Stimulated activated CD8-positive, alpha-beta memory T cell treated with anti-CD3 and anti-CD28 coated beads, Interleukin-4, amount 100 ng/mL, for 48 hours (primary cell): ENCODE results near the gene MMAB.
A peak's percentile ranks its signal among the peaks of the same experiment; 100 is the strongest.

Experiments used
- DNase-seq: peaks from one replicate; pipeline ENCODE4 v3.0.0-alpha.2; 2020

MMAB gene

GRCh38 chr12:109557805-109558204 lies 15.5 kb downstream of the MMAB start:
- no peak for DNase-seq

GRCh38 chr12:109557200-109557599 lies 16.1 kb downstream of the MMAB start:
- DNase-seq, result no peak

DNA sequence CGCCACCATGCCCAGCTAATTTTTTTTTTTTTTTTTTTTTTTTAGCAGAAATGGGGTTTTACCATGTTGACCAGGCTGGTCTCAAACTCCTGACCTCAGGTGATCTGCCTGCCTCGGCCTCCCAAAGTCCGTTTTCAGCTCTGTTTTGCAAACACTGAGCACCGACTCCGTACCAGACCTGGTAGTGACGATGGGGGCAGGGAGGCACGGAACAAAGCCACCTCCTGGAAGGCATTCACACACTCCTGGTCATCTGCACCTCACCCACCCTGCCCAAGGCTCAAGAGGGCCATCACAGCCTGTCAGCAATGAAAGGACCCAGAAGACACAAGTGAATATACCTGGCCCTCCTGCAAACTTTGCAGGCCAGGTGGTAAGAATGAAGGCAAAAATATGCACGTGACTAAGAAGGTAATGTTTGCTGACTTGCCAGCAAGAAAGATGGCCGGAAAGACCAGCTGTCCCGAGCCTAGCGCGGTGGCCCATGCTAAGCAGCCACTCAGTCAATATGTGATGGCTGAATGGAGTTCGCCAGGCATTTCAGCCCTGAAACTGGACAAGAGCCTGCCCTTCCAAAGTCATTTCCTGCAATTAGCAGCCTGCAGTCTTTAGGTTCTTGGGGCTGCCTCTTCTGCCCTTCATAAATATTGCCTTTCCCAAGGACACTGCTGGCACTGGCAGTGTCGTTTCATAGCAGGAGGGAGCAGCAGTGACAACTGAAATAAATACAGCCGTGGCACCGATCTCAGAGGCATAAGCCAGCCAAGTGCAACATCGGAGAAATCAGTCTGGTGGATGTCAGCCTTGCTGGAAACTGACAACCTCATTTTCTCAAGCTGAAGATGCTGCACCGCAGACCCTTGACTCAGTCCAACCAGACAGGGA lies 17.6 kb downstream of the MMAB start:
- no peak for DNase-seq

- DNase-seq, result no peak
Observed at GRCh38 chr12:109554761-109555160, 18.5 kb downstream of the MMAB start.

DNA sequence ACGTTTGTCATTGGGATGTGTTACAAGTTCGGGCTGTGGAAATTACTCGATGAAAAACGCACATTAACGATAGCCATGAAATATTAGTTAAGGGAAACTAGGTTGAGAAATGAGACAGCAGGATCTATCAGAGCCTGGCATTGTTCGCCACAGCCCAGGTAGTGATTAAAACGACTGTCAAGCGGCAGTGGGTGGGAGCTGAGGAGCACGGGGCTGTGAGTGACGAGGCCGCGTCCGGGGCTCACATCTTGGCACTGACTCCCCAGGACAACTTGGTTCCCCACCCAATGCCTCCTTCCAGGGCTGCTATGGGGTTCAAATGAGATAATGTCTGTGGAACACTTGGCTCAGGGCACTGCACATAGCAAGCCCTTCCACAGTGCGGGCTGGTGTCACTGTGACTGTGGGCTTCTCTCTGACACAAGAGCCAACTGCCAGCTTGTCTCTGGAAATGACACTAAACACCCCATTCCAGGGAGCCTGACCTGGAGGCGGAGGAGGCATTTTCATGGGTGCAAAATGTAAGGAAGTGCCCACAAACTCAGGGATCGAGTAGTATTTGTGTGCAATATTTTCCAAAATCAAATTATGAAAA lies 19.3 kb downstream of the MMAB start:
- no peak for DNase-seq

GRCh38 chr12:109553483-109553882 lies 19.8 kb downstream of the MMAB start:
- DNase-seq, result no peak

GRCh38 chr12:109552971-109553370 lies 20.3 kb downstream of the MMAB start:
- DNase-seq, result no peak

- no peak for DNase-seq
Observed at GRCh38 chr12:109551108-109551507, 22.2 kb downstream of the MMAB start.

DNA sequence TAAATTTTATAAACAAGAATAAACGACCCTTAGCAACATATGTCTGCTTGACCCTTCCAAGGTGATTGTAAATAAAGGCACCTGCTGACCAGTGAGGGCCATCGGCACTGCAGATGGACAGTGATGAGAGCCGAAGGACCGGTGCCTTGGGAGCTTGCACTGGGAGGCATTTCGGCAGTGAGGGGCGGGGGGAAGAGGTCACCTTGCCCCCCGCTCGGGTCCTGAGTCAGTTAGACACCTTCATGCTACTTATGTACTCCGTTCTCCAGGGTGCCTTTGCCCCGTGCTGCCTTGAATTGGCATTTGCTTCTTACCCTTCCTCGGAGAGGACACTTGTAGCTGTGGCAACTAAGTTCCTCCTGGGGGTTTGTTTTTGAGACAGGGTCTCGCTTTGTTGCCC lies 23.0 kb downstream of the MMAB start:
- DNase-seq, result no peak

- no peak for DNase-seq
Observed at GRCh38 chr12:109549613-109550270, 23.6 kb downstream of the MMAB start.

DNA sequence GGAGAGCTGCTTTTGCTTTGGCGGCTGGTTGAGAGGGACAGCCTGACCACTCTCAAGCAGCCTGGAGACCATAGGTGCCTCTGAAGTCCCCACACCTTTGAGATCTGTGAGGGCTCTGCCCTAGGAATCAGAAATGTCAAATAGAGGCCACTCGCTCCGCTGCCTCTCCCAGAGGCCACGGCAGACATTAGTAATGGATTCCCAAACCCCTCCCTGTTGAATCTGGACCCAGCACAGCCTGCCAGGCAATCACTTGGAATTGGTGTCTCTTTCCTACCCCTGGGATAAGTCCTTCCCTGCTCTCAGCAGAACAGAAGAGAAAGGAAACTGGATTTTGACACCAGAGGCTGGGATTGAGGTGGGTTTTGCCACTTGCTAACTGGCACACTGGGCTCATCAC lies 25.0 kb downstream of the MMAB start:
- no peak for DNase-seq

DNA sequence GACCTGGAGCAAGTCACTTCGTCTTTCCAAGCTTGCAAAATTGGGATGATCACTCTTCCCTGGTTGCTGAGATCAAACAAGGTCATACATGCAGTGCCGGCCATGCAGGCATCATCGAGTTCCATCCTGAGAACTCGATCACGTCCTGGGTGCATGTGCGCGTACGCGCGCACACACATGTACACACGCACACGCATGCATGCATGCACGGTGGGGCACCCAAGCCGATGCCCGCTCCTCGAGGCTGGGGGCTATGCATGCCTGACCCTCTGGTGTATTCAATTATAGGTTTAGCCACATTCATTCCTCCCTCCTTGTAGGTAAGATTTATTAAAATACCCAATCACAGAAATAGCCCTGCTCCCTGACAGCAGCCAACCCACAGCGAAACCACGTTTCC lies 26.0 kb downstream of the MMAB start:
- DNase-seq, result no peak

DNA sequence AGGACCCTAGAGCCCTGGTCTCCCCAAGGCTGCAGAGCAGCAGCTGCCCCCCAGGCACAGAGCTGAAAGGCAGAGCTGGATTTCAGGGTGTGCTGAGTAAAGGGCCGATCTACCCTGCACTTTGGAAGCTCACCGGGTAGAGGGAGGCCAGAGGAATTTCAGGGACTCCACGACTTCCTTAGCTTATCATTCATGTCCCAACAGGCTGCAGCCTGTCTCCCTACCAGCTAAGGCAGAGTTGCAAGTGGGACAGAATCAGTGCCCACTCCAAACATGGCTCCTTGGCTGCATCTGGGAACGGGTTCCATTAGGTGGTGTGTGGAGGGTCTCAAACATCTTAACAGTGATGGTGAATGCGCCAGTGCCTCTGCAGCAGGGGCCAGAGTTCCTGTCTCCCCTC lies 27.5 kb downstream of the MMAB start:
- DNase-seq, result no peak

DNA sequence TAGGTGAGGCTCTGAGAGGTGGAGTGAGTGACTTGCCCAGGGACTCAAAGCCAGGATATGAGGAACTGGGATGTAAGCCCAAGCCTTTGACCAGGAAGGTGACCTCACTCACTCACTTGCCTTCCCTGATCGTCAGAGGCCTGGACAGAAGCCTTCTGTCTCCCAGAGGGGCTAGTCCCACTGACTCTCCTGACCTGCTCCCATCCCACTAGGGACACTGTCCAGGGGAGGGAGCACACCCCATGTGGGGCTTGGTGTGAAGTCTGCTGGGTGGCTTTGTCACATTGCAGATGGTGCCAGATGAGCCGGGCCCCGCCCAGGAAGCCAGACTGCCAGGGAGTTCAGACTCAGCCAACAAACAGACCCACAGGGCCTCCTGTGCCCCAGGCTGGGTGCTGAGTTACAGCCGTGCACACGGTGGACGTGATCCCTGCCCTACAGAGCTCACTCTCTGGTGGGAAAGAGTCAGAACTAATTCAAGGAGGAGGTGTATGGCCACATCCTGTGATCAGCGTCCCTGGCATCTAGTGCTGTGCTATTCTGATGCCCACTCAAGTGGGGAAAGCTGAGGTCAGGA lies 28.3 kb downstream of the MMAB start:
- DNase-seq, result peak; percentile 24

DNA sequence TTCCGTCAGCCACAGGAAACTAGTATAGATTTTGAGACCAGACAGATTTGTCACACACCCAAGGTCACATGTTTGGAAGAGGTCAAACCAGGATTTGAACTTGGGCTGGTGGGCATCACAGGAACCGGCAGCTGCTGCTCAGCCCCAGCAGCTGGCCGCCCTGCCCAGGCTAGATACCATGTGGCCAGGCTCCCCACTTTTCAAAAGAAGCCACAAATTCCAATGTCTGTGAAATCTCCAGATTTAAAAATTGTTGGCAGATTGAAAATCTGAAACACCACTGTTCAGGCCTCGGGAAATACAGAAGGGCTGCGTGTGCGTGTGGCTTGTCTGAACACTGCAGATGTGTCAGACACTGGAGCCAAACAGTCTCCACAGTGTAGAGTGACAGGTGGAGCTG lies 30.4 kb downstream of the MMAB start:
- DNase-seq, result no peak

DNA sequence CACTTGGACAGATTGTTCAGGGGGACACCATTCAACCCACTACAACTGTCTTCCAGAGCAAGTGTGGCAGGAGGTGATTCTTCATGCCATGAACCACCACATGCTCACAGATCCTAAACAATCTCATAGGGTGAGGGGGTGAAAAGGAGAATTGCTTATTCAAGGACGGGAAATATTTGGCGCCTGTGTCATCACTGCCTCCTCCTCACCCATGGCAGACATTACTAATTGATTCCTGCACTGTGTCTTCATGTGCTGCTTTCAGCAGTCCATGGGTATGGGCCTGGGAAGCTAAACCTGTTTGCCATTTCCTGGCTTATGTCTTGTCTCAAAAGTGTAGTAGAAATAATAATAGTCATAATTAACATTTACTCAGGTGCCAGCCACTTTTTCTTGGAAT lies 31.3 kb downstream of the MMAB start:
- DNase-seq, result no peak

DNA sequence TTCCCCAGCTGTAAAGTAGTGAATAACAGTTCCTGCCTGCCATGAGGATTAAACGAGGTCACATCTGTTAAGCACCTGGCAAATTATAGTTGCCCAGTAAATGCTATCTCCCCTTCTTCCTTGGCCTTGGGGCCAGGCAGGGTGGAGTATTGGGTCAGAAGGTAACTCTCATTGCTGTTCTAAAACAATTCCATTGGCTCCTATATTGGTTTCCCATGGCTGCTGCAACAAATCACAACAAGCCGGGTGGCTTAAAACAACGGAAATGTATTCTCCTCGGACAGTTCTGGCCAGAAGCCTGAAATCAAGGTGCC lies 31.9 kb downstream of the MMAB start:
- no peak for DNase-seq

DNA sequence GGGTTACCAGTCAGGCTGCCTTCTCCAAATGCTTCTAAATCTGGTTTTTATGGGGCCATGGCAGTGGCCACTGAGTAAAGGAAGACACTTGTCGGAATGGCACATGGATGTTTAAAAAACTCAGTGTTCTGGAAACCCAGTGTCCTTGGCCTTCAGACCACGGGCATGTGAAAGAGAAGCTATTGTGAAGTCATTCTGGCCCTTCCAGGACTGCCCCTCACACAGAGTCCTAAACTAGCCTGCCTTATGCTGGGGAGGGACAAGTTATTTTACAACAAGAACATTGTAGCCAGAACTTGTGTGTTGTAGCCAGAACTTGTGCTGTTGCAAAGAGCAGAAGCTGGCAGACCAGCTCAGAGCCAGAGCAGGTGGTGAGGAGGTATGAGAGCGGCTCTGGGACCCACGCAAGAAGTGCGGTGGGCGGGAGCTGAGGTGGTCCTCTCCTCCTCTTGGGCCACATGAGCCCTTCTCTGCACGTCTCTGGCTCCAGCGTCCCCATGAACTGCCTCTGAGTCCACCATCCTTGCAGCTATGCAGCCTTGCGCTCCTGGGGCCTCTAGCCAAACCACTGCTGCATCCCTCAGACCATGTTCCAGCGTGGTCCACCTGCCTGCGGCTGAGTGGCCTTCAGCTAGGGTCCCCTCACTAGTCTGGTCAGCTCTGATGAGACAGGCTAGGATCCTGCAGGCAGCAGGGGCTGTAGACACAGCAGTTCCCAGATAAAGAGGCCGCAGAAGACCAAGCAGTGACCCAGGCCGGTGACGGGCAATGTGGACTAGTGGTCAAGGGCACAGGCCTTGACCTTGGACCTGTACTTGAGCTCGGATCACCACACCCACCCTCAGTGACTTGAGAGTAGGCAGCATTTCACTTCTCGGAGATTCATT lies 32.5 kb downstream of the MMAB start:
- DNase-seq, result no peak

DNA sequence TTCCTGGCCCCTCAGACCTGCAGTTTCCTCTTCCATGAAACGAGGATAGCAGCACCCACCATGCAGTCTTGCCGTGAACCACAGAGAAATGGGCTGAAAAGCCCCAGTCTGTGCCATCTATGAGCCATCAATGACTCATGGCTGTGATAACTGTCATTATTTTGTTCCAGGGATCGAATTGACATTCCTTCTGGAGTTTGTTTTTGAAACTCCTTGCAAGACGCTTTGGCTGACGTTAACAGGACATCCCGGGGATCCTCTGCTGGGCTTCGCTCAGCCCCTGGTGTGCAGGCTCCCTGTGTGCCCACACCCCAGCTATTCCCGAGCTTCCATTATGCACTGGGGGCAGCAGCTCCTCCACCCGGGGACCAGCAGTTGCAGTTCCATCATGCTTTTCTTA lies 33.8 kb downstream of the MMAB start:
- no peak for DNase-seq

GRCh38 chr12:109538191-109538863 lies 35.0 kb downstream of the MMAB start:
- DNase-seq, result no peak

DNA sequence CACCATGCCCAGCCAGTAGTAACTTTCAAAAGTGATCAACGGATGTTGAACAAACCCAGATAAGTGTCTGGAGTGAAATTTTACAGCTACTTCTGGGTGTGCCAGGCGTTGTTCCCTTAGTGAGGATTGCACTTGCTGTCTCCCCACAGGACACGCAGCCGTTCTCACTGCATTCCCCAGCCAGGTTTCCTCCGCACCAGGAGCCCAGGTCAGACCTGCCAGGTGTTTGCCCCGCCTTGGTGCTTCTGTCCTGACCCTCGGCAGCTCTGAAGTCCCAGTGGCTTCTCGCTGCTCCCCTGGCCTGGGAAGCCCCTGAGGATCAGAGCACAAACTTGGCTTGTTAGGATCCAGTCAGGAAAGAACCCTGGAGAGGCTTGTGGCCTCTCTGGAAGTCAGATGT lies 36.2 kb downstream of the MMAB start:
- DNase-seq, result no peak

GRCh38 chr12:109535863-109536250 lies 37.4 kb downstream of the MMAB start:
- no peak for DNase-seq
